ENCODE data around the gene IPO5. TPM values are rescaled to one million over a fixed set of nuclear protein-coding genes. Genes with fewer than 3 reads are reported as not detected.
"Not testable (repeated sequence)": the region's sequence is repeated elsewhere in the genome, so short reads cannot be mapped to it uniquely, and the experiment has no call there.

The IPO5 gene
- total RNA-seq, 1 donor: 316 TPM

GRCh38 chr13:98039964-98040363 is 86.5 kb downstream of the IPO5 start:
- no peak for TF ChIP-seq CTCF (IDR thresholded peaks at IDR 0.05; ENCODE audit: extremely low read depth, low read depth, low read length)
- H3K27me3 ChIP-seq (ENCODE audit: insufficient read depth, low read length): no peaks in the 10 kb centered on the region
- H3K36me3 ChIP-seq (ENCODE audit: insufficient read depth, low read length): no peaks in the 10 kb centered on the region
- no peak overlapping the region for H3K4me2 ChIP-seq (ENCODE audit: insufficient read depth, low read length)
- no peak overlapping the region for H3K4me3 ChIP-seq (ENCODE audit: insufficient read depth, low read length)
- no peaks in the 10 kb centered on the region for H3K79me2 ChIP-seq (ENCODE audit: insufficient read depth, low read length)
- no peak overlapping the region for H3K27ac ChIP-seq (ENCODE audit: low read depth, low read length)
- H3K4me1 ChIP-seq (ENCODE audit: insufficient read depth, low read length): no peaks in the 10 kb centered on the region
- no peak overlapping the region for H2AFZ ChIP-seq (ENCODE audit: low read length)
- no peaks in the 10 kb centered on the region for H4K20me1 ChIP-seq (ENCODE audit: insufficient read depth, low read length)
- no peak for DNase-seq (ENCODE audit: insufficient read length, low spot score, missing footprints)
- no peaks in the 10 kb centered on the region for H3K9me3 ChIP-seq (ENCODE audit: low read depth, low read length)

- Histone ChIP-seq H3K79me2 (ENCODE audit: insufficient read depth, low read length) (no peaks in the 10 kb centered on the region), H3K27ac (ENCODE audit: low read depth, low read length) (no peak overlapping the region), H4K20me1 (ENCODE audit: insufficient read depth, low read length) (no peaks in the 10 kb centered on the region), H3K27me3 (ENCODE audit: insufficient read depth, low read length) (no peaks in the 10 kb centered on the region), H2AFZ (ENCODE audit: low read length) (no peak overlapping the region), H3K4me1 (ENCODE audit: insufficient read depth, low read length) (no peaks in the 10 kb centered on the region), H3K4me2 (ENCODE audit: insufficient read depth, low read length) (no peak overlapping the region), H3K4me3 (ENCODE audit: insufficient read depth, low read length) (no peak overlapping the region), H3K9me3 (ENCODE audit: low read depth, low read length) (no peaks in the 10 kb centered on the region), H3K36me3 (ENCODE audit: insufficient read depth, low read length) (no peaks in the 10 kb centered on the region)
- no peak for TF ChIP-seq CTCF (IDR thresholded peaks at IDR 0.05; ENCODE audit: extremely low read depth, low read depth, low read length)
- DNase-seq (ENCODE audit: insufficient read length, low spot score, missing footprints): peak; percentile 79
These were observed 87.8 kb downstream of the IPO5 start for GRCh38 chr13:98041081-98041820.

- Histone ChIP-seq H3K4me2 (ENCODE audit: insufficient read depth, low read length) (no peak overlapping the region), H2AFZ (ENCODE audit: low read length) (no peak overlapping the region), H3K27me3 (ENCODE audit: insufficient read depth, low read length) (no peaks in the 10 kb centered on the region), H3K4me3 (ENCODE audit: insufficient read depth, low read length) (no peak overlapping the region), H3K27ac (ENCODE audit: low read depth, low read length) (no peak overlapping the region), H3K36me3 (ENCODE audit: insufficient read depth, low read length) (no peaks in the 10 kb centered on the region), H4K20me1 (ENCODE audit: insufficient read depth, low read length) (no peaks in the 10 kb centered on the region), H3K4me1 (ENCODE audit: insufficient read depth, low read length) (no peaks in the 10 kb centered on the region), H3K9me3 (ENCODE audit: low read depth, low read length) (no peaks in the 10 kb centered on the region), H3K79me2 (ENCODE audit: insufficient read depth, low read length) (no peaks in the 10 kb centered on the region)
- DNase-seq (ENCODE audit: insufficient read length, low spot score, missing footprints): no peak
- no peak for TF ChIP-seq CTCF (IDR thresholded peaks at IDR 0.05; ENCODE audit: extremely low read depth, low read depth, low read length)
These were observed 90.8 kb downstream of the IPO5 start for GRCh38 chr13:98044301-98044700.

GRCh38 chr13:98047785-98048184 is 94.3 kb downstream of the IPO5 start:
- peak overlapping the region; percentile 57 for H2AFZ ChIP-seq (ENCODE audit: low read length)
- H3K4me2 ChIP-seq (ENCODE audit: insufficient read depth, low read length): not testable (repeated sequence)

More at GRCh38 chr13:98047785-98048184, 94.3 kb downstream of the IPO5 start:
- not testable (repeated sequence) for H3K9me3 ChIP-seq (ENCODE audit: low read depth, low read length); H3K79me2 ChIP-seq (ENCODE audit: insufficient read depth, low read length); DNase-seq (ENCODE audit: insufficient read length, low spot score, missing footprints); H3K36me3 ChIP-seq (ENCODE audit: insufficient read depth, low read length); H4K20me1 ChIP-seq (ENCODE audit: insufficient read depth, low read length); H3K27me3 ChIP-seq (ENCODE audit: insufficient read depth, low read length); H3K27ac ChIP-seq (ENCODE audit: low read depth, low read length); H3K4me3 ChIP-seq (ENCODE audit: insufficient read depth, low read length); H3K4me1 ChIP-seq (ENCODE audit: insufficient read depth, low read length)

Measured in osteoblast (primary cell).